Esophagus squamous epithelium (tissue), 5 donors: ENCODE results near the gene SPATA25. TPM values are rescaled to one million over a fixed set of nuclear protein-coding genes. Genes with fewer than 3 reads are reported as not detected.
A peak's percentile ranks its signal among the peaks of the same experiment; 100 is the strongest.

ENCODE experiments used
- DNase-seq: peaks from one replicate; lab custom pipeline; 2025; lab: John Stamatoyannopoulos, UW
- H3K27ac ChIP-seq, 4 donors: fragments of 200-600 bp; sonication (generic); one replicate each; pipeline ENCODE4 v1.5.1; 2016 to 2019; ENCODE audit warnings: mild to moderate bottlenecking in 1 of 4
- H3K27me3 ChIP-seq, 4 donors: fragments of 200-600 bp; sonication (generic); 1 replicate in 3 of 4; 2 replicates in 1 of 4; pipeline versions ENCODE4 v1.5.1 to v1.6.0; 2017 to 2021; ENCODE audit warnings: antibody characterized with exemption in 1 of 4
- H3K36me3 ChIP-seq, 3 donors: fragments of 200-600 bp; sonication (generic); one replicate each; pipeline ENCODE4 v1.5.1; 2016 to 2019
- H3K4me1 ChIP-seq, 3 donors: fragments of 200-600 bp; sonication (generic); one replicate each; pipeline ENCODE4 v1.5.1; 2017 to 2019
- H3K4me3 ChIP-seq, 4 donors: fragments of 200-600 bp; sonication (generic); 1 replicate in 3 of 4; 2 replicates in 1 of 4; pipeline ENCODE4 v1.5.1; 2016 to 2019; ENCODE audit warnings: mild to moderate bottlenecking in 2 of 4, moderate library complexity in 1 of 4
- H3K9me3 ChIP-seq, 3 donors: fragments of 200-600 bp; sonication (generic); one replicate each; pipeline ENCODE4 v1.5.1; 2016 to 2019
- CTCF ChIP-seq, 6 experiments: fragments of 450-650 bp in 4 of 6; fragments of 200-600 bp in 2 of 6; sonication (generic) in 2 of 6; IDR thresholded peaks; one replicate each; pipeline ENCODE4 v1.5.1; 2016 to 2019; ENCODE audit warnings: antibody characterized with exemption in 6 of 6, mild to moderate bottlenecking in 4 of 6, moderate library complexity in 4 of 6
- POLR2A ChIP-seq, 4 donors: fragments of 450-650 bp; IDR thresholded peaks; one replicate each; pipeline ENCODE4 v1.6.1; 2017; ENCODE audit warnings: antibody characterized with exemption in 4 of 4, mild to moderate bottlenecking in 4 of 4, moderate library complexity in 3 of 4
- WGBS, 2 donors: methylation state at CpG; one replicate each; pipeline ENCODE4 v1.1.5; 2018; 5-methylcytosine and 5-hydroxymethylcytosine counted together
- intact Hi-C: fragments of 100-400 bp; cut with DNase I; formaldehyde crosslinking; loops from one replicate; pipeline ENCODE4 v1.15.0; 2022
- total RNA-seq, 4 donors: library from RNA; depleted of rRNA; stranded (reverse); fragments of >200 nt; gene quantifications; one replicate each; pipeline ENCODE4 v1.1.0, GENCODE V29; 2016
- donor health status: DM: yes; HTN: yes; CAD: no.

Gene SPATA25
- total RNA-seq, 4 donors from 2014 or later = 1.1 to 1.3 TPM; not detected in 2

- Histone ChIP-seq H3K4me1 (peaks cover 3 to 12% (median 7%) of the 10 kb centered on the region in 3 donors), H3K9me3 (no peaks in the 10 kb centered on the region), H3K27me3 (no peaks in the 10 kb centered on the region), H3K36me3 (peaks cover 0 to 100% (median 10%) of the 10 kb centered on the region in 3 donors), H3K27ac (peak overlapping the region in 1 of 4 donors; percentile 1), H3K4me3 (no peak overlapping the region)
- no peak for TF ChIP-seq CTCF (IDR thresholded peaks at IDR 0.05)
- no peak for TF ChIP-seq POLR2A (IDR thresholded peaks at IDR 0.05)
- DNase-seq = no peak
- 80 to 95% methylated on average over 2 of the region's 2 CpGs for WGBS, 2 donors
- intact Hi-C loops = no loop called here
Measured at GRCh38 chr20:45850238-45850637, 37.2 kb downstream of the SPATA25 start.

DNA sequence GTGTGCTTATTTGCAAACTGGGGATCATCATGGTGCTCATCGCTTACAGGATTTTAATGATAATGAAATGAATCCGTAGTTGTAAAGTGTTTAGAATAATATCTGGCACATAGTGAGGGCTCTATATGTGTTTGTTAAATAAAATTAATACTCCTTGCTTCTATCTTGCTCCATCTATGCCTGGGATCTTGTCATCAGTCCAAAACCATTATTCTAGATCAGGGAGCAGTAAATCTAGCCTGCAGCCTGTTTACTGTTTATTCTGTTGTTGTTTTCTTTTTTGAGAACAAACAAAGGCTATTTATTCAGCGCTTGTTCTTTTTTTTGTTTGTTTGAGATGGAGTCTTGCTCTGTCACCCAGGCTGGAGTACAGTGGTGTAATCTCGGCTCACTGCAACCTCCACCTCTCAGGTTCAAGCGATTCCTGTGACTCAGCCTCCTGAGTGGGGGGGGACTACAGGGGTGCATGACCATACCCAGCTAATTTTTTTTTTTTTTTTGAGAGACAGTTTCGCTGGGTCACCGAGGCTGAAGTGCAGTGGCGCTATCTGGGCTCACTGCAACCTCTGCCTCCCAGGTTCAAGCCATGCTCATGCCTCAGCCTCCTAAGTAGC lies 38.3 kb downstream of the SPATA25 start:
- DNase-seq = no peak
- H3K4me1 ChIP-seq = peaks cover 0 to 2% (median 0%) of the 10 kb centered on the region in 3 donors
- no peaks in the 10 kb centered on the region for H3K27me3 ChIP-seq
- H3K4me3 ChIP-seq = no peak overlapping the region
- no peaks in the 10 kb centered on the region for H3K9me3 ChIP-seq
- WGBS, 2 donors = 72 to 84% methylated on average over 8 of the region's 8 CpGs
- no peak overlapping the region for H3K27ac ChIP-seq
- intact Hi-C loops = no loop called here
- H3K36me3 ChIP-seq = peaks cover 4 to 100% (median 12%) of the 10 kb centered on the region in 3 donors
- no peak for TF ChIP-seq POLR2A (IDR thresholded peaks at IDR 0.05)
- TF ChIP-seq CTCF (IDR thresholded peaks at IDR 0.05) = no peak

GRCh38 chr20:45848421-45848820 lies 39.0 kb downstream of the SPATA25 start:
- TF ChIP-seq POLR2A (IDR thresholded peaks at IDR 0.05) (no peak), CTCF (IDR thresholded peaks at IDR 0.05) (no peak)
- 94 to 95% methylated on average over 8 of the region's 8 CpGs for WGBS, 2 donors
- Histone ChIP-seq H3K27ac (no peak overlapping the region), H3K9me3 (no peaks in the 10 kb centered on the region), H3K4me1 (peaks cover 0 to 8% (median 0%) of the 10 kb centered on the region in 3 donors), H3K27me3 (no peaks in the 10 kb centered on the region), H3K36me3 (peaks cover 10 to 100% (median 19%) of the 10 kb centered on the region in 3 donors), H3K4me3 (no peak overlapping the region)
- no peak for DNase-seq
- intact Hi-C loops = no loop called here

DNA sequence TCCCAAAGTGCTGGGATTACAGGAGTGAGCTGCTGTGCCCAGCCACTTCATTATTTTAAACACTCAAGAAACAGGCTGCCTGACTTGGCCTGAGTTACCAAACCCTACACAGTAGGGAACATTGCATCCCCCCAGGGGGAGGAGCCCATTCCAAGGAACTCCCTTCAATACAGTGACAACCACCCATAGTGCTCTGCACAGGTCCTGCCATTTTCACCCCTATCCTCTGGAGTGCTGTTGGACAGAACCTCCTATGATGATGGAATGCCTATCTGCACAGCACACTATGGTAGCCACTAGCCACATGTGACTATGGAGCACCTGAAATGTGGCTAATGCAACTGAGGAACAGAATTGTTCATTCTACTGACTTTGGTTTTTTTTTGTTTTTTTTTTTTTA lies 42.0 kb downstream of the SPATA25 start:
- Histone ChIP-seq H3K27ac (no peak overlapping the region), H3K4me1 (peaks cover 0 to 37% (median 0%) of the 10 kb centered on the region in 3 donors), H3K36me3 (peaks cover 17 to 100% (median 28%) of the 10 kb centered on the region in 3 donors), H3K4me3 (no peak overlapping the region), H3K27me3 (no peaks in the 10 kb centered on the region), H3K9me3 (no peaks in the 10 kb centered on the region)
- intact Hi-C loops = no loop called here
- DNase-seq = no peak
- TF ChIP-seq POLR2A (IDR thresholded peaks at IDR 0.05) = no peak

- Histone ChIP-seq H3K9me3 (no peaks in the 10 kb centered on the region), H3K27ac (peak overlapping the region in 2 of 4 donors; percentile 16 to 59), H3K4me3 (no peak overlapping the region), H3K36me3 (peaks cover 22 to 100% (median 28%) of the 10 kb centered on the region in 3 donors), H3K27me3 (no peaks in the 10 kb centered on the region), H3K4me1 (peaks cover 0 to 37% (median 0%) of the 10 kb centered on the region in 3 donors)
- no peak for DNase-seq
- intact Hi-C loops = no loop called here
- TF ChIP-seq POLR2A (IDR thresholded peaks at IDR 0.05) (no peak), CTCF (IDR thresholded peaks at IDR 0.05) (no peak)
- WGBS, 2 donors = 87 to 95% methylated on average over 4 to 6 of the region's 14 CpGs
Measured at GRCh38 chr20:45843506-45843905, 43.9 kb downstream of the SPATA25 start.
